GM12872 (cell line): ENCODE measurements around the gene DNAH6.

ENCODE experiments used
- TF ChIP-seq, protein P1 (sequence below): IDR thresholded peaks from 3 replicates; pipeline ENCODE4 v1.5.1; 2011; ENCODE audit warnings: low read depth, mild to moderate bottlenecking, low read length, moderate library complexity; ENCODE audit not compliant: insufficient read depth

Gene DNAH6

DNA sequence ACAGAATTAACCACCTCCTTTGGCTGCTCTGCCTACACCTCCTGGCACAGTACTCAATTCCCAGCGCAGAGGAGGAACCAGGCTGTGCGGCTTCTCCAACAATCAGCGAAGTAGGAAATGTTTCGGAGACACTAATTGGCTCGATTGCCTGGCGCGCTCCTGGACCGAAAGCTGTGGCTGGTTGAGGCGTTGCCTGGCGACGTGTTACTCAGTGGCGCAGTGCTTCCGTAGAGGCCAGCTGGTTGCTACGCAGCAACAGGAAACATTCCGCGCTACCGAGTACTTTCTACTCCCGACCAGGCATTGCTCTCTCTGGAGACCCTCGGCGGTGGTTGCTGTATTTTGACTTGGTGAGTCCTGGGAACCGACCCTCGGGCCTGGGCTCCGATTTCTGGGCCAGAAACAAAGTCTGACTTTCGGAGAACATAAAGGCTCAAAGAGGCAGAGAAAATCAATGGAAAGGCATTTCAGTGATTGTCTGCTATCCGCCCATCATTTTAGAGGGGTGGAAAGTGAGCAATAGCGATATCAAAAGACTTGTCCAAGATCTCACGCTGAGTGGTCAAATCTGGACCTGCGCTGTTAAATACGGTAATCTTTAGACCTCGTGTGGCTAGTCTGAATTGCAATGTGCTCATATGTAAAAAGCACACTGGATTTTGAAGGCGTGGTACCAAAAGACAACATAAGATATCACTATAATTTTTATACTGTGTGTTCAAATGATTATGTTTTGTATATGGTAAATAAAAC, at the start of gene DNAH6:
Gene DNAH6 (plus strand): TSS at position 265 of the 753 bp plus-strand sequence. CDS start 1,329 bp downstream, outside the sequence.
- TF ChIP-seq, protein P1, sequence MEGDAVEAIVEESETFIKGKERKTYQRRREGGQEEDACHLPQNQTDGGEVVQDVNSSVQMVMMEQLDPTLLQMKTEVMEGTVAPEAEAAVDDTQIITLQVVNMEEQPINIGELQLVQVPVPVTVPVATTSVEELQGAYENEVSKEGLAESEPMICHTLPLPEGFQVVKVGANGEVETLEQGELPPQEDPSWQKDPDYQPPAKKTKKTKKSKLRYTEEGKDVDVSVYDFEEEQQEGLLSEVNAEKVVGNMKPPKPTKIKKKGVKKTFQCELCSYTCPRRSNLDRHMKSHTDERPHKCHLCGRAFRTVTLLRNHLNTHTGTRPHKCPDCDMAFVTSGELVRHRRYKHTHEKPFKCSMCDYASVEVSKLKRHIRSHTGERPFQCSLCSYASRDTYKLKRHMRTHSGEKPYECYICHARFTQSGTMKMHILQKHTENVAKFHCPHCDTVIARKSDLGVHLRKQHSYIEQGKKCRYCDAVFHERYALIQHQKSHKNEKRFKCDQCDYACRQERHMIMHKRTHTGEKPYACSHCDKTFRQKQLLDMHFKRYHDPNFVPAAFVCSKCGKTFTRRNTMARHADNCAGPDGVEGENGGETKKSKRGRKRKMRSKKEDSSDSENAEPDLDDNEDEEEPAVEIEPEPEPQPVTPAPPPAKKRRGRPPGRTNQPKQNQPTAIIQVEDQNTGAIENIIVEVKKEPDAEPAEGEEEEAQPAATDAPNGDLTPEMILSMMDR = no peak

DNA sequence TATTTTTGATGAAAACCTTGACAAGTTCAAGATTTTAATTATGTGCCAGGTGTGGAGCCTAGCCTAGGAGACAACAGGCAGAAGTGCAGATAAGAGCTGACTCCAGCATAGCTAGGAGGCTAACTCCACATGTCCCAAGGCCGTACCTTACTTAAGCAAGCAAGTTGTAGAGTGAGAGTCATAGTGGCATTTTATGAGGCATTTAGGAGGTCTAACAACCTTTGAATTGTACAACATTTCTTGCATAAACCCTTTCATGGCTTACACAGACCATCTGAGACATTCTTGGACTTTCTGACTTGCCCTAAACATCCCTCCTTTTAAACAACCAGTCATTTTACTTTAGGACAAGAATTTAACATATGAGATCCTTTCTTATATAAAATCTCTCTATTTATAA, 48.9 kb upstream of the DNAH6 start:
- TF ChIP-seq, protein P1 = no peak

GRCh38 chr2:84472856-84473565, 43.3 kb upstream of the DNAH6 start:
- TF ChIP-seq, protein P1 = no peak

GRCh38 chr2:84474176-84474575, 42.1 kb upstream of the DNAH6 start:
- TF ChIP-seq, protein P1 = no peak

- TF ChIP-seq, protein P1 = no peak
These were observed 38.4 kb upstream of the DNAH6 start for GRCh38 chr2:84477886-84478285.

DNA sequence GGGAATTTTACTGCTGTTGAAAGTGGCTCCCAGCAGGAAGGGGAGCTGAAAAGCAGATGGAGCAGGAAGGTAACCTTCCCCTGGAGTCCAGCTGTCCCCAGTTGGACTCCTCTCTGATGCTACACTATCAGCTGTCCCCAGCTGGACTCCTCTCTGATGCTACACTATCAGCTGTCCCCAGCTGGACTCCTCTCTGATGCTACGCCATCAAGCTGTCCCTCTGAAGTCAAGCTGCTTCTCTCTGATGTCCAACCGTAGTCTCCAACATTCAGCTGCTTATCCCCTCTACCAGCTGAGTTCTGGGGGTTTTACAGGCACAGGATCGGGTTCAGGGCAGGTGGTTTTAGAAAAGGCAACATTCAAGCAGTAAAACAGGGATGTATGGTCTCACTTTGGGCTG, 37.4 kb upstream of the DNAH6 start:
- TF ChIP-seq, protein P1 = no peak

DNA sequence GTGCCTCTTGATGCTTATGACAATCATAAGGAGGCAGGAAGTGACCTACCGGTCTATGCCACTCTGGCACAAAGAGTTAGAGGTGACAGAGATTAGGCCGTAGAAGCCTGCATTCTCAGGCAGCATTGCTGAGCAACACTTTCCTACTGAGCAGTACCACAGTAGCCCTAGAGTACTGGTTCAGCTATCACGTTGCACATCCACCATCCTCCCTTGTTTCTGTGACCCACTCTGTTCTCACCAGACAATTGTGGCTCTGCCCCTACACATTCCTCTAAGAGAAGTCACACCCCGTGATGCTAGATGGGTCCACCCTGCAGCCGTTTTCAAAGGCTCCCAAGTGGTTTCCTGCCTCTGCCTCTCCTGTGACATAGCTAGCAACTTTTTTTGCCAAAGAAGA, 34.6 kb upstream of the DNAH6 start:
- TF ChIP-seq, protein P1 = no peak
